Activated CD8-positive, alpha-beta memory T cell treated with anti-CD3 and anti-CD28 coated beads, Interleukin-2, amount 10 ng/mL, durations not matched to agents 7 days and 5 days (primary cell): ENCODE measurements around the gene ATP5MC3. TPM values are rescaled to one million over a fixed set of nuclear protein-coding genes. Genes with fewer than 3 reads are reported as not detected.
"Not testable (repeated sequence)": the region's sequence is repeated elsewhere in the genome, so short reads cannot be mapped to it uniquely, and the experiment has no call there.

Source experiments
- ATAC-seq: fragments of 150-1000 bp; cut with Tn5 transposase; one replicate; pipeline ENCODE4 v1.10.0; 2021; ENCODE audit warnings: moderate library complexity
- CTCF ChIA-PET: fragments of 350-600 bp; sonication (Branson Sonifier 250); formaldehyde crosslinking; loops from one replicate; lab custom pipeline; 2021; ENCODE audit warnings: antibody characterized with exemption; lab: Charles Lee
- DNase-seq: peaks from one replicate; pipeline ENCODE4 v3.0.0-alpha.2; 2020
- H3K27ac Mint-ChIP-seq: one replicate; pipeline ENCODE4 v1.8.0; 2021; ENCODE audit warnings: mild to moderate bottlenecking, mixed read lengths
- H3K27me3 Mint-ChIP-seq: one replicate; pipeline ENCODE4 v1.8.0; 2021; ENCODE audit warnings: mixed read lengths
- H3K36me3 Mint-ChIP-seq: one replicate; pipeline ENCODE4 v1.8.0; 2021; ENCODE audit warnings: mild to moderate bottlenecking, mixed read lengths
- H3K4me1 Mint-ChIP-seq: one replicate; pipeline ENCODE4 v1.8.0; 2021; ENCODE audit warnings: mixed read lengths
- H3K4me3 Mint-ChIP-seq: one replicate; pipeline ENCODE4 v1.8.0; 2021; ENCODE audit warnings: mild to moderate bottlenecking, moderate library complexity, mixed read lengths
- H3K9me3 Mint-ChIP-seq: one replicate; pipeline ENCODE4 v1.8.0; 2022; ENCODE audit warnings: low read depth, mixed read lengths
- total RNA-seq, 2 experiments: library from RNA; stranded (reverse); gene quantifications; one replicate each; pipeline ENCODE4 v1.2.3, GENCODE V29; 2021

Gene ATP5MC3
- total RNA-seq: 100 to 1,000 TPM; 240 to 332 TPM

- no peaks in the 10 kb centered on the region for H3K27me3 Mint-ChIP-seq
- CTCF ChIA-PET: interaction anchor here (1.1 kb wide), 1 partner anchor 13 kb away, joined by 3 read pairs; no protein-coding TSS in a partner anchor
Measured at GRCh38 chr2:175181104-175181876, at the start of gene ATP5MC3. TSS of gene ATP5MC3 (minus strand) at chr2:175181710. CDS start at chr2:175181393, 317 bp downstream.

GRCh38 chr2:175228601-175229000, 47.1 kb upstream of the ATP5MC3 start:
- H3K27me3 Mint-ChIP-seq, H3K9me3 Mint-ChIP-seq, DNase-seq, H3K36me3 Mint-ChIP-seq, H3K4me3 Mint-ChIP-seq, H3K27ac Mint-ChIP-seq: not testable (repeated sequence)
- H3K4me1 Mint-ChIP-seq: peaks cover 22% of the 10 kb centered on the region
- CTCF ChIA-PET: interaction anchor here (0.6 to 2.0 kb wide), 2 partner anchors 23 to 25 kb away, joined by 3 to 5 read pairs; no protein-coding TSS in a partner anchor
- peak; percentile 11 for ATAC-seq

More at GRCh38 chr2:175181104-175181876, at the start of gene ATP5MC3:
- Mint-ChIP-seq H3K27ac (peak within 1 kb of the TSS; percentile 95), H3K4me3 (peak within 1 kb of the TSS; percentile 97), H3K9me3 (peaks cover 2% of the 10 kb centered on the region), H3K4me1 (peaks cover 40% of the 10 kb centered on the region), H3K36me3 (peaks cover 35% of the 10 kb centered on the region)
- DNase-seq (peak; percentile 96), ATAC-seq (peak; percentile 93)

- Mint-ChIP-seq H3K9me3 (no peaks in the 10 kb centered on the region), H3K4me3 (no peak overlapping the region), H3K36me3 (peaks cover 4% of the 10 kb centered on the region), H3K27me3 (peaks cover 10% of the 10 kb centered on the region), H3K27ac (peak overlapping the region; percentile 44), H3K4me1 (peaks cover 22% of the 10 kb centered on the region)
- CTCF ChIA-PET: interaction anchor here (1.0 to 2.0 kb wide), 3 partner anchors 23 to 24 kb away, joined by 4 to 5 read pairs (median 5); no protein-coding TSS in a partner anchor
- ATAC-seq: peak; percentile 43
- DNase-seq: no peak
Measured at GRCh38 chr2:175228179-175228578, 46.7 kb upstream of the ATP5MC3 start.

GRCh38 chr2:175227393-175227792, 45.9 kb upstream of the ATP5MC3 start:
- Mint-ChIP-seq H3K27ac (peak overlapping the region; percentile 72), H3K9me3 (no peaks in the 10 kb centered on the region), H3K4me1 (peaks cover 22% of the 10 kb centered on the region), H3K4me3 (no peak overlapping the region), H3K36me3 (peaks cover 4% of the 10 kb centered on the region), H3K27me3 (peaks cover 14% of the 10 kb centered on the region)
- ATAC-seq (peak; percentile 96), DNase-seq (no peak)
- CTCF ChIA-PET: interaction anchor here (1.0 to 1.2 kb wide), 2 partner anchors 24 kb away, joined by 4 to 5 read pairs; no protein-coding TSS in a partner anchor

- CTCF ChIA-PET: interaction anchor here (0.6 kb wide), 1 partner anchor 12 kb away, joined by 3 read pairs; no protein-coding TSS in a partner anchor
- no peaks in the 10 kb centered on the region for H3K36me3 Mint-ChIP-seq
- ATAC-seq: no peak
- H3K4me3 Mint-ChIP-seq: no peak overlapping the region
- H3K27ac Mint-ChIP-seq: no peak overlapping the region
- DNase-seq: no peak
- no peaks in the 10 kb centered on the region for H3K9me3 Mint-ChIP-seq
- H3K4me1 Mint-ChIP-seq: no peaks in the 10 kb centered on the region
- H3K27me3 Mint-ChIP-seq: peaks cover 34% of the 10 kb centered on the region
Measured at GRCh38 chr2:175220075-175220474, 38.6 kb upstream of the ATP5MC3 start.

GRCh38 chr2:175218551-175218950, 37.0 kb upstream of the ATP5MC3 start:
- Mint-ChIP-seq H3K36me3 (no peaks in the 10 kb centered on the region), H3K27ac (no peak overlapping the region), H3K27me3 (peaks cover 37% of the 10 kb centered on the region), H3K9me3 (no peaks in the 10 kb centered on the region), H3K4me3 (no peak overlapping the region), H3K4me1 (no peaks in the 10 kb centered on the region)
- CTCF ChIA-PET: no interaction called here
- DNase-seq (no peak), ATAC-seq (no peak)

GRCh38 chr2:175207741-175208438, 26.4 kb upstream of the ATP5MC3 start:
- Mint-ChIP-seq H3K9me3 (no peaks in the 10 kb centered on the region), H3K27me3 (peaks cover 11% of the 10 kb centered on the region), H3K4me1 (peaks cover 2% of the 10 kb centered on the region), H3K4me3 (no peak overlapping the region), H3K27ac (no peak overlapping the region), H3K36me3 (no peaks in the 10 kb centered on the region)
- CTCF ChIA-PET: interaction anchor here (1.2 to 1.7 kb wide), 2 partner anchors 74 to 75 kb away, joined by 3 to 4 read pairs; no protein-coding TSS in a partner anchor
- ATAC-seq: no peak
- DNase-seq: no peak

GRCh38 chr2:175206866-175207265, 25.4 kb upstream of the ATP5MC3 start:
- ATAC-seq (no peak), DNase-seq (no peak)
- Mint-ChIP-seq H3K4me1 (peaks cover 2% of the 10 kb centered on the region), H3K27ac (no peak overlapping the region), H3K9me3 (no peaks in the 10 kb centered on the region), H3K27me3 (peaks cover 16% of the 10 kb centered on the region), H3K36me3 (no peaks in the 10 kb centered on the region), H3K4me3 (no peak overlapping the region)
- CTCF ChIA-PET: interaction anchor here (0.9 to 1.7 kb wide), 3 partner anchors 20 to 75 kb away, joined by 3 to 4 read pairs (median 3); no protein-coding TSS in a partner anchor

- Mint-ChIP-seq H3K36me3 (no peaks in the 10 kb centered on the region), H3K4me1 (peaks cover 2% of the 10 kb centered on the region), H3K4me3 (no peak overlapping the region), H3K27ac (no peak overlapping the region), H3K9me3 (no peaks in the 10 kb centered on the region), H3K27me3 (peaks cover 13% of the 10 kb centered on the region)
- CTCF ChIA-PET: interaction anchor here (1.3 to 3.0 kb wide), 3 partner anchors 18 to 78 kb away, joined by 3 to 47 read pairs (median 18); no protein-coding TSS in a partner anchor
- DNase-seq (no peak), ATAC-seq (no peak)
Measured at GRCh38 chr2:175205523-175205922, 24.0 kb upstream of the ATP5MC3 start.

GRCh38 chr2:175203621-175204496, 22.3 kb upstream of the ATP5MC3 start:
- Mint-ChIP-seq H3K9me3 (no peaks in the 10 kb centered on the region), H3K4me1 (peaks cover 2% of the 10 kb centered on the region), H3K27ac (no peak overlapping the region), H3K36me3 (peaks cover 3% of the 10 kb centered on the region), H3K4me3 (no peak overlapping the region), H3K27me3 (peaks cover 16% of the 10 kb centered on the region)
- DNase-seq (peak; percentile 71), ATAC-seq (peak; percentile 89)
- CTCF ChIA-PET: interaction anchor here (0.7 to 3.0 kb wide), 18 partner anchors 8 to 505 kb away, joined by 3 to 47 read pairs (median 4); no protein-coding TSS in a partner anchor

- peaks cover 42% of the 10 kb centered on the region for H3K27me3 Mint-ChIP-seq
- CTCF ChIA-PET: no interaction called here
- ATAC-seq (no peak), DNase-seq (no peak)
- no peak overlapping the region for H3K4me3 Mint-ChIP-seq
- peaks cover 3% of the 10 kb centered on the region for H3K4me1 Mint-ChIP-seq
- H3K27ac Mint-ChIP-seq: no peak overlapping the region
- H3K36me3 Mint-ChIP-seq: peaks cover 3% of the 10 kb centered on the region
- no peaks in the 10 kb centered on the region for H3K9me3 Mint-ChIP-seq
Measured at GRCh38 chr2:175195012-175195411, 13.5 kb upstream of the ATP5MC3 start.

GRCh38 chr2:175188761-175189160, 7.3 kb upstream of the ATP5MC3 start:
- no peak overlapping the region for H3K4me3 Mint-ChIP-seq
- DNase-seq (no peak), ATAC-seq (no peak)
- H3K27ac Mint-ChIP-seq: no peak overlapping the region
- CTCF ChIA-PET: no interaction called here
- H3K27me3 Mint-ChIP-seq: peaks cover 25% of the 10 kb centered on the region
- no peaks in the 10 kb centered on the region for H3K9me3 Mint-ChIP-seq
- H3K4me1 Mint-ChIP-seq: peaks cover 3% of the 10 kb centered on the region
- no peaks in the 10 kb centered on the region for H3K36me3 Mint-ChIP-seq
